H9 (cell line): ENCODE data around the gene RPA4. TPM values are rescaled to one million over a fixed set of nuclear protein-coding genes. Genes with fewer than 3 reads are reported as not detected.

ENCODE experiments used
- DNase-seq: peaks from one replicate; pipeline ENCODE4 v3.0.0-alpha.2; 2017
- H2AFZ ChIP-seq: one replicate; pipeline ENCODE4 v1.6.1; 2013; ENCODE audit warnings: mild to moderate bottlenecking, low read length, control low read depth, moderate library complexity
- H2AK5ac ChIP-seq: 2 replicates; pipeline ENCODE4 v1.6.1; 2013; ENCODE audit warnings: low read length, control low read depth, mixed read lengths; ENCODE audit not compliant: insufficient read length
- H2BK120ac ChIP-seq: one replicate; pipeline ENCODE4 v1.6.1; 2013; ENCODE audit warnings: low read depth, mild to moderate bottlenecking, low read length, control low read depth, inconsistent platforms; ENCODE audit not compliant: poor library complexity, severe bottlenecking
- H2BK12ac ChIP-seq: 2 replicates; pipeline ENCODE4 v1.6.1; 2013; ENCODE audit warnings: low read length, control low read depth, mixed read lengths, low read depth; ENCODE audit not compliant: insufficient read length
- H2BK15ac ChIP-seq: 2 replicates; pipeline ENCODE4 v1.6.1; 2013; ENCODE audit warnings: low read depth, low read length, control low read depth
- H2BK20ac ChIP-seq: one replicate; pipeline ENCODE4 v1.6.1; 2013; ENCODE audit warnings: low read depth, mild to moderate bottlenecking, low read length, control low read depth, inconsistent platforms; ENCODE audit not compliant: poor library complexity, severe bottlenecking
- H2BK5ac ChIP-seq: 2 replicates; pipeline ENCODE4 v1.6.1; 2013; ENCODE audit warnings: low read length, control low read depth, mixed read lengths; ENCODE audit not compliant: insufficient read length
- H3K14ac ChIP-seq: 2 replicates; pipeline ENCODE4 v1.6.1; 2013; ENCODE audit warnings: low read length, control low read depth; ENCODE audit not compliant: insufficient read depth
- H3K18ac ChIP-seq: 2 replicates; pipeline ENCODE4 v1.6.1; 2013; ENCODE audit warnings: low read depth, mild to moderate bottlenecking, mixed read lengths, low read length, control low read depth; ENCODE audit not compliant: insufficient read length
- H3K23ac ChIP-seq: 2 replicates; pipeline ENCODE4 v1.6.1; 2013; ENCODE audit warnings: low read length, control low read depth, mixed read lengths, low read depth; ENCODE audit not compliant: insufficient read length
- H3K23me2 ChIP-seq: 2 replicates; pipeline ENCODE4 v1.6.1; 2013; ENCODE audit warnings: low read depth, mild to moderate bottlenecking, mixed read lengths, low read length, control low read depth; ENCODE audit not compliant: insufficient read length, poor library complexity, severe bottlenecking
- H3K27ac ChIP-seq: 2 replicates; pipeline ENCODE4 v1.5.1; 2013; ENCODE audit warnings: low read length, control low read depth, mixed read lengths, low read depth; ENCODE audit not compliant: insufficient read length
- H3K27me3 ChIP-seq: 2 replicates; pipeline ENCODE4 v1.6.1; 2013; ENCODE audit warnings: low read length, control low read depth, inconsistent platforms; ENCODE audit not compliant: insufficient read depth
- H3K4ac ChIP-seq: 2 replicates; pipeline ENCODE4 v1.6.1; 2013; ENCODE audit warnings: low read depth, mild to moderate bottlenecking, control low read depth, inconsistent platforms, low read length, moderate library complexity
- H3K4me1 ChIP-seq: 2 replicates; pipeline ENCODE4 v1.6.1; 2013; ENCODE audit warnings: low read length, control low read depth, inconsistent platforms; ENCODE audit not compliant: insufficient read depth
- H3K4me2 ChIP-seq: 2 replicates; pipeline ENCODE4 v1.6.1; 2013; ENCODE audit warnings: low read length, control low read depth, mixed read lengths; ENCODE audit not compliant: insufficient read length, insufficient read depth
- H3K56ac ChIP-seq: 2 replicates; pipeline ENCODE4 v1.6.1; 2013; ENCODE audit warnings: low read depth, mild to moderate bottlenecking, mixed read lengths, low read length, control low read depth; ENCODE audit not compliant: insufficient read length
- H3K79me1 ChIP-seq: 2 replicates; pipeline ENCODE4 v1.6.1; 2013; ENCODE audit warnings: low read depth, mild to moderate bottlenecking, moderate library complexity, low read length, control low read depth, inconsistent platforms; ENCODE audit not compliant: insufficient read depth, poor library complexity, severe bottlenecking
- H3K79me2 ChIP-seq: 2 replicates; pipeline ENCODE4 v1.6.1; 2013; ENCODE audit warnings: low read length, control low read depth, inconsistent platforms; ENCODE audit not compliant: insufficient read depth
- H3K9ac ChIP-seq: 2 replicates; pipeline ENCODE4 v1.6.1; 2013; ENCODE audit warnings: low read length, control low read depth, mixed read lengths; ENCODE audit not compliant: insufficient read length; ENCODE audit errors: extremely low read depth
- H3K9me3 ChIP-seq: one replicate; pipeline ENCODE4 v1.6.1; 2013; ENCODE audit warnings: low read depth, low read length, inconsistent platforms; ENCODE audit not compliant: control insufficient read depth
- H3T11ph ChIP-seq: one replicate; pipeline ENCODE4 v1.6.1; 2013; ENCODE audit warnings: mild to moderate bottlenecking, low read length, control low read depth, inconsistent platforms
- H4K20me1 ChIP-seq: one replicate; pipeline ENCODE4 v1.6.1; 2013; ENCODE audit not compliant: control insufficient read depth, insufficient read length, insufficient read depth
- H4K5ac ChIP-seq: 2 replicates; pipeline ENCODE4 v1.6.1; 2013; ENCODE audit warnings: low read depth, mild to moderate bottlenecking, mixed read lengths, low read length, control low read depth; ENCODE audit not compliant: insufficient read length
- H4K8ac ChIP-seq: replicated peaks from 2 replicates; pipeline ENCODE4 v1.6.1; 2013; ENCODE audit warnings: low read length, control low read depth, mixed read lengths, low read depth; ENCODE audit not compliant: insufficient read length
- H4K91ac ChIP-seq: 2 replicates; pipeline ENCODE4 v1.6.1; 2013; ENCODE audit warnings: low read depth, mild to moderate bottlenecking, moderate library complexity, mixed read lengths, low read length, control low read depth; ENCODE audit not compliant: insufficient read length
- H3K27ac Mint-ChIP-seq, 3 experiments: 2 replicates in 2 of 3; 3 replicates in 1 of 3; pipeline ENCODE4 v1.8.0; 2020 to 2021; ENCODE audit warnings: mixed read lengths in 3 of 3, mild to moderate bottlenecking in 1 of 3, moderate library complexity in 1 of 3
- H3K27me3 Mint-ChIP-seq: 2 replicates; pipeline ENCODE4 v1.8.0; 2021; ENCODE audit warnings: low read depth, mild to moderate bottlenecking, moderate library complexity, mixed read lengths
- H3K36me3 Mint-ChIP-seq, 3 experiments: 2 replicates in 2 of 3; 3 replicates in 1 of 3; pipeline ENCODE4 v1.8.0; 2020 to 2021; ENCODE audit warnings: low read depth in 3 of 3, mixed read lengths in 3 of 3; ENCODE audit not compliant: insufficient read depth in 1 of 3
- H3K4me1 Mint-ChIP-seq, 2 experiments: 2 replicates each; pipeline ENCODE4 v1.8.0; 2020; ENCODE audit warnings: mixed read lengths in 2 of 2
- H3K4me3 Mint-ChIP-seq, 2 experiments: 2 replicates in 1 of 2; 3 replicates in 1 of 2; pipeline ENCODE4 v1.8.0; 2020 to 2021; ENCODE audit warnings: mild to moderate bottlenecking in 2 of 2, mixed read lengths in 2 of 2, moderate library complexity in 1 of 2
- H3K9me3 Mint-ChIP-seq, 2 experiments: 2 replicates in 1 of 2; 3 replicates in 1 of 2; pipeline ENCODE4 v1.8.0; 2020; ENCODE audit warnings: mild to moderate bottlenecking in 2 of 2, mixed read lengths in 2 of 2, moderate library complexity in 1 of 2
- WGBS: extraction: QIAGEN DNeasy Blood & Tissue Kit; methylation state at CpG from one replicate; pipeline ENCODE4 v1.1.7; 2013; ENCODE audit warnings: missing lambda C conversion rate, low lambda C conversion rate, mixed read lengths; ENCODE audit not compliant: insufficient read length; ENCODE audit errors: extremely low coverage; 5-methylcytosine and 5-hydroxymethylcytosine counted together
- long read RNA-seq: library from polyadenylated mRNA; unstranded; transcript quantifications from one replicate; pipeline ENCODE4 v2.0.0, GENCODE V29; 2020
- total RNA-seq: library from RNA; stranded (reverse); gene quantifications from 2 replicates; pipeline ENCODE4 v1.2.1, GENCODE V29; 2021
- TF ChIP-seq, protein P1 (sequence below): fragments of 200-600 bp; sonication (generic); conservative IDR thresholded peaks from 3 replicates; pipeline ENCODE4 v1.8.0; 2021; ENCODE audit warnings: antibody characterized with exemption, mild to moderate bottlenecking

The RPA4 gene, protein sequence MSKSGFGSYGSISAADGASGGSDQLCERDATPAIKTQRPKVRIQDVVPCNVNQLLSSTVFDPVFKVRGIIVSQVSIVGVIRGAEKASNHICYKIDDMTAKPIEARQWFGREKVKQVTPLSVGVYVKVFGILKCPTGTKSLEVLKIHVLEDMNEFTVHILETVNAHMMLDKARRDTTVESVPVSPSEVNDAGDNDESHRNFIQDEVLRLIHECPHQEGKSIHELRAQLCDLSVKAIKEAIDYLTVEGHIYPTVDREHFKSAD
- total RNA-seq = 0.83 and 1.0 TPM in 2 replicates
- long read RNA-seq = 0 reads

DNA sequence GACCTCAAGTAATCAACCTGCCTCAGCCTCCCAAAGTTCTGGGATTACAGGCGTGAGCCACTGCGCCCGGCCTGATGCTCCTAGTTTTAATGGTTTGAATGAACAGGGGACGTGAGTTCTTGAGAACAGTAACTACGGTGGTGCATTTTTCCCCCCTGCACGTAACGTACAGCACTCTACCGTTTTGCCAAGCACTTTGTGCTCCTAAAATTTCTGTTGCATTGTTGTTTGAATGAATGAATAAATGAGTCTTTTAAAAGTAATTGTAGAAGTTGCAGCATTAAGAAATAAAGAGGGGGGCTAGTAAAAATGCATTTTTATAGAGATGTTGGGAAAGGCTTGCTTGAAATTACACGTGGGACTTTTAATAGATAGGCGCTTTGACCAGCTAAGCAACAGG lies at the start of gene RPA4:
RPA4 (plus strand) TSS at position 301 of the 400 bp plus-strand sequence. CDS start 403 bp downstream, outside the sequence.
- Histone ChIP-seq H4K91ac (no peak within 1 kb of the TSS), H3K23ac (no peak within 1 kb of the TSS), H4K8ac (no peak within 1 kb of the TSS), H3K4ac (no peak within 1 kb of the TSS), H3K27ac (no peak within 1 kb of the TSS), H2BK15ac (no peak within 1 kb of the TSS), H3T11ph (no peak within 1 kb of the TSS), H3K79me1 (no peaks in the 10 kb centered on the region), H2AK5ac (no peak within 1 kb of the TSS), H3K27me3 (no peaks in the 10 kb centered on the region), H2BK20ac (no peak within 1 kb of the TSS), H2BK5ac (no peak within 1 kb of the TSS), H3K79me2 (no peaks in the 10 kb centered on the region), H3K4me1 (no peaks in the 10 kb centered on the region), H3K18ac (no peak within 1 kb of the TSS), H3K23me2 (peaks cover 3% of the 10 kb centered on the region), H2BK12ac (no peak within 1 kb of the TSS), H3K14ac (peak within 1 kb of the TSS; percentile 57; the same call in 1 of the 2 replicates), H4K20me1 (no peaks in the 10 kb centered on the region), H2BK120ac (no peak within 1 kb of the TSS), H3K4me2 (no peak within 1 kb of the TSS), H4K5ac (no peak within 1 kb of the TSS), H3K9me3 (no peaks in the 10 kb centered on the region), H3K56ac (no peak within 1 kb of the TSS), H2AFZ (no peak within 1 kb of the TSS), H3K9ac (no peak within 1 kb of the TSS)
- no peak within 1 kb of the TSS for H3K4me3 Mint-ChIP-seq
- 0 out of 7 replicates have a peak within 1 kb of the TSS, but pooled peaks of 1 of the 3 experiments have one; percentile 2 for H3K27ac Mint-ChIP-seq
- TF ChIP-seq, protein P1, sequence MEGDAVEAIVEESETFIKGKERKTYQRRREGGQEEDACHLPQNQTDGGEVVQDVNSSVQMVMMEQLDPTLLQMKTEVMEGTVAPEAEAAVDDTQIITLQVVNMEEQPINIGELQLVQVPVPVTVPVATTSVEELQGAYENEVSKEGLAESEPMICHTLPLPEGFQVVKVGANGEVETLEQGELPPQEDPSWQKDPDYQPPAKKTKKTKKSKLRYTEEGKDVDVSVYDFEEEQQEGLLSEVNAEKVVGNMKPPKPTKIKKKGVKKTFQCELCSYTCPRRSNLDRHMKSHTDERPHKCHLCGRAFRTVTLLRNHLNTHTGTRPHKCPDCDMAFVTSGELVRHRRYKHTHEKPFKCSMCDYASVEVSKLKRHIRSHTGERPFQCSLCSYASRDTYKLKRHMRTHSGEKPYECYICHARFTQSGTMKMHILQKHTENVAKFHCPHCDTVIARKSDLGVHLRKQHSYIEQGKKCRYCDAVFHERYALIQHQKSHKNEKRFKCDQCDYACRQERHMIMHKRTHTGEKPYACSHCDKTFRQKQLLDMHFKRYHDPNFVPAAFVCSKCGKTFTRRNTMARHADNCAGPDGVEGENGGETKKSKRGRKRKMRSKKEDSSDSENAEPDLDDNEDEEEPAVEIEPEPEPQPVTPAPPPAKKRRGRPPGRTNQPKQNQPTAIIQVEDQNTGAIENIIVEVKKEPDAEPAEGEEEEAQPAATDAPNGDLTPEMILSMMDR = no peak
- WGBS = no CpG with 5 or more reads among the region's 10 CpGs
- H3K9me3 Mint-ChIP-seq = no peaks in the 10 kb centered on the region
- H3K4me1 Mint-ChIP-seq = peaks cover 2 to 5% of the 10 kb centered on the region in 2 experiments; a peak in 2 of 4 replicates
- H3K36me3 Mint-ChIP-seq = peaks cover 0 to 15% (median 6%) of the 10 kb centered on the region in 3 experiments; a peak in 2 of 7 replicates
- no peaks in the 10 kb centered on the region for H3K27me3 Mint-ChIP-seq
- DNase-seq = no peak
